Loucy (cell line): ENCODE data around the gene SLC35F1.
A peak's percentile ranks its signal among the peaks of the same experiment; 100 is the strongest.

Experiments
- H2AFZ ChIP-seq: fragments of 200-600 bp; sonication (generic); 2 replicates; pipeline ENCODE4 v1.6.0; 2016; ENCODE audit warnings: antibody characterized with exemption, mild to moderate bottlenecking, low read length, moderate library complexity
- H3F3A ChIP-seq: fragments of 200-600 bp; 2 replicates; pipeline ENCODE4 v1.6.0; 2016; ENCODE audit warnings: antibody characterized with exemption, low read depth, mild to moderate bottlenecking
- H3K27me3 ChIP-seq: fragments of 200-600 bp; sonication (generic); 2 replicates; pipeline ENCODE4 v1.6.1; 2014; ENCODE audit warnings: low read length, mild to moderate bottlenecking; ENCODE audit not compliant: insufficient read depth, poor library complexity, severe bottlenecking
- H3K36me3 ChIP-seq: fragments of 200-600 bp; sonication (generic); 2 replicates; pipeline ENCODE4 v1.6.1; 2016; ENCODE audit warnings: low read length; ENCODE audit not compliant: insufficient read depth
- H3K4me1 ChIP-seq: fragments of 200-600 bp; sonication (generic); 2 replicates; pipeline ENCODE4 v1.5.1; 2014; ENCODE audit warnings: low read length, mild to moderate bottlenecking; ENCODE audit not compliant: insufficient read depth, poor library complexity, severe bottlenecking
- H3K4me2 ChIP-seq: fragments of 200-600 bp; sonication (generic); 2 replicates; pipeline ENCODE4 v1.6.0; 2014; ENCODE audit warnings: antibody characterized with exemption, low read length, low read depth, mild to moderate bottlenecking; ENCODE audit not compliant: poor library complexity, severe bottlenecking
- H3K4me3 ChIP-seq: fragments of 200-600 bp; sonication (generic); 2 replicates; pipeline ENCODE4 v1.5.1; 2014; ENCODE audit warnings: low read length, mild to moderate bottlenecking, mixed read lengths; ENCODE audit not compliant: poor library complexity, severe bottlenecking
- H3K79me2 ChIP-seq: fragments of 200-600 bp; sonication (generic); 2 replicates; pipeline ENCODE4 v1.6.1; 2014; ENCODE audit warnings: low read length; ENCODE audit not compliant: insufficient read depth
- H3K9ac ChIP-seq: fragments of 200-600 bp; sonication (generic); 2 replicates; pipeline ENCODE4 v1.6.0; 2014; ENCODE audit warnings: mild to moderate bottlenecking, low read depth, low read length, moderate library complexity; ENCODE audit not compliant: poor library complexity, severe bottlenecking
- H3K9me2 ChIP-seq: fragments of 200-600 bp; sonication (generic); replicated peaks from 2 replicates; pipeline ENCODE4 v1.6.1; 2016; ENCODE audit warnings: low read depth, low read length, mixed read lengths
- H3K9me3 ChIP-seq: fragments of 200-600 bp; sonication (generic); 2 replicates; pipeline ENCODE4 v1.6.1; 2014; ENCODE audit warnings: mild to moderate bottlenecking, antibody characterized with exemption, low read length, low read depth; ENCODE audit not compliant: insufficient read depth
- H4K20me1 ChIP-seq: fragments of 200-600 bp; sonication (generic); 2 replicates; pipeline ENCODE4 v1.6.0; 2014; ENCODE audit warnings: antibody characterized with exemption, low read length, mild to moderate bottlenecking; ENCODE audit not compliant: insufficient read depth, poor library complexity, severe bottlenecking
- EZH2phosphoT487 ChIP-seq: fragments of 200-600 bp; IDR thresholded peaks from 2 replicates; pipeline ENCODE4 v1.6.1; 2018; ENCODE audit warnings: antibody characterized with exemption, mild to moderate bottlenecking, moderate library complexity, borderline replicate concordance
- TF ChIP-seq, protein P1 (sequence below): fragments of 200-600 bp; sonication (generic); conservative IDR thresholded peaks from 2 replicates; pipeline ENCODE4 v1.5.1; 2014; ENCODE audit warnings: mild to moderate bottlenecking, antibody characterized with exemption, low read length

SLC35F1 gene

DNA sequence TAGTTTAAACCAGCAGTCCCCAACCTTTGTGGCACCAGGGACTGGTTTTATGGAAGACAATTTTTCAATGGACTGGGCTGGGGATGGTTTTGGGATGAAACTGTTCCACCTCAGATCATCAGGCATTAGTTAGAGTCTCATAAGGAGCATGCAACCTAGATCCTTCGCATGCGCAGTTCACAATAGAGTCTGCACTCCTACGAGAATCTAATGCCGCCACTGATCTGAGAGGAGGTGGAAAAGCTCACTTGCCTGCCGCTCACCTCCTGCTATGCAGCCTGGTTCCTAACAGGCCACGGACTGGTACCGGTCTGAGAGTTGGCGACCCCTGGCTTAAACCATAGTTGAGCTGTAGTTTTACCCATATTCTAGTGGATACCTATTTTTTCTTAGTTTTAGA lies 154.6 kb downstream of the SLC35F1 start:
- H3K4me3 ChIP-seq = no peak overlapping the region
- no peaks in the 10 kb centered on the region for H3K9me2 ChIP-seq
- no peaks in the 10 kb centered on the region for H3K36me3 ChIP-seq
- no peaks in the 10 kb centered on the region for H4K20me1 ChIP-seq
- no peaks in the 10 kb centered on the region for H3K4me1 ChIP-seq
- no peaks in the 10 kb centered on the region for H3K79me2 ChIP-seq
- no peak overlapping the region for H3K4me2 ChIP-seq
- H3K9ac ChIP-seq = no peak overlapping the region
- H2AFZ ChIP-seq = no peak overlapping the region
- no peaks in the 10 kb centered on the region for H3F3A ChIP-seq
- H3K9me3 ChIP-seq = no peaks in the 10 kb centered on the region
- no peaks in the 10 kb centered on the region for H3K27me3 ChIP-seq
- TF ChIP-seq, protein P1, sequence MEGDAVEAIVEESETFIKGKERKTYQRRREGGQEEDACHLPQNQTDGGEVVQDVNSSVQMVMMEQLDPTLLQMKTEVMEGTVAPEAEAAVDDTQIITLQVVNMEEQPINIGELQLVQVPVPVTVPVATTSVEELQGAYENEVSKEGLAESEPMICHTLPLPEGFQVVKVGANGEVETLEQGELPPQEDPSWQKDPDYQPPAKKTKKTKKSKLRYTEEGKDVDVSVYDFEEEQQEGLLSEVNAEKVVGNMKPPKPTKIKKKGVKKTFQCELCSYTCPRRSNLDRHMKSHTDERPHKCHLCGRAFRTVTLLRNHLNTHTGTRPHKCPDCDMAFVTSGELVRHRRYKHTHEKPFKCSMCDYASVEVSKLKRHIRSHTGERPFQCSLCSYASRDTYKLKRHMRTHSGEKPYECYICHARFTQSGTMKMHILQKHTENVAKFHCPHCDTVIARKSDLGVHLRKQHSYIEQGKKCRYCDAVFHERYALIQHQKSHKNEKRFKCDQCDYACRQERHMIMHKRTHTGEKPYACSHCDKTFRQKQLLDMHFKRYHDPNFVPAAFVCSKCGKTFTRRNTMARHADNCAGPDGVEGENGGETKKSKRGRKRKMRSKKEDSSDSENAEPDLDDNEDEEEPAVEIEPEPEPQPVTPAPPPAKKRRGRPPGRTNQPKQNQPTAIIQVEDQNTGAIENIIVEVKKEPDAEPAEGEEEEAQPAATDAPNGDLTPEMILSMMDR = no peak
- no peak for TF ChIP-seq EZH2phosphoT487

DNA sequence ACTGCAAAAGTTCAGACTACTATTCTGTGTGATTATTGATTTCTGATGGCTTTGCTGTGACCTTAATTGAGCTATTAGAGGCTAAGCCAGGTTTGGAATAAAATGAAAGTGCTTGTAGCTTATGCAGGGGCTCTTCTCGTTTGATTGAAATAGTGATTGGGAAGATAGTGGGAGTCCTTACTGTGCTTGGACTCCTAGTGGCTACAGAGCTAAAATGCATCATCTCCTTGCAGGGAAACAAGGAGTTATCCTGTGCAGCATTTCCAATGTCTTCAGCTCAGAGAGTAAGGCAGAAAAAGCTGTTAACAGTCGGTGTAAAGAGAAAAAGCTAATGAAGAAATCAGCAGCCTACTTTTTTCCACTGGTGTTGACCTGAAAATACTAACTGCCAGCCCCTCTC lies 173.5 kb downstream of the SLC35F1 start:
- H3K9ac ChIP-seq = no peak overlapping the region
- no peaks in the 10 kb centered on the region for H3K27me3 ChIP-seq
- H3K4me2 ChIP-seq = no peak overlapping the region
- TF ChIP-seq, protein P1 = 0 out of 2 replicates have a peak, but pooled peaks have one; percentile 25
- TF ChIP-seq EZH2phosphoT487 = no peak
- no peaks in the 10 kb centered on the region for H3K79me2 ChIP-seq
- no peaks in the 10 kb centered on the region for H3K4me1 ChIP-seq
- no peaks in the 10 kb centered on the region for H3K36me3 ChIP-seq
- H4K20me1 ChIP-seq = no peaks in the 10 kb centered on the region
- no peaks in the 10 kb centered on the region for H3F3A ChIP-seq
- no peak overlapping the region for H2AFZ ChIP-seq
- no peaks in the 10 kb centered on the region for H3K9me2 ChIP-seq
- H3K4me3 ChIP-seq = no peak overlapping the region
- no peaks in the 10 kb centered on the region for H3K9me3 ChIP-seq

DNA sequence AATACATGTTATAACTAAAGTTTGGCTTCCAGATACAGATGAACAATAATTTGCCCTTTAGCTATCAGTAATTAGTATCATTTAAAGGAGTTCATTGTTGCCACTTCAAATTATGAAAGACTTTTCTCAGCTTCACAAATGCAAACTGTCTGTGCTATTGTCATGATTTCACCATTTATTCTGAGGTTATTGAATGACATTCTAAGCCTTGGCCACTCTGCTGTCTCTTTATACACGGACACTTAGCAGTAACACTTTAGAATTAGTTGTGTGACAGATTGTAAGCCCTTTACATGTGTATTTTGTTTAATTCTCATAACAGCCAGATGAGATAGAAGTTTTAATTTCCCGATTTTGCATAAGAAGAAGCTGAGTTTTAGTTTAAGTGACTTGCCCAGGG lies 176.6 kb downstream of the SLC35F1 start:
- H3K4me1 ChIP-seq = no peaks in the 10 kb centered on the region
- H4K20me1 ChIP-seq = no peaks in the 10 kb centered on the region
- no peaks in the 10 kb centered on the region for H3K27me3 ChIP-seq
- no peak overlapping the region for H3K4me2 ChIP-seq
- no peak overlapping the region for H2AFZ ChIP-seq
- no peak overlapping the region for H3K4me3 ChIP-seq
- no peaks in the 10 kb centered on the region for H3F3A ChIP-seq
- H3K9ac ChIP-seq = no peak overlapping the region
- no peaks in the 10 kb centered on the region for H3K79me2 ChIP-seq
- no peak for TF ChIP-seq EZH2phosphoT487
- TF ChIP-seq, protein P1 = no peak
- no peaks in the 10 kb centered on the region for H3K9me3 ChIP-seq
- H3K9me2 ChIP-seq = no peaks in the 10 kb centered on the region
- no peaks in the 10 kb centered on the region for H3K36me3 ChIP-seq
